Measurements from ENCODE around the gene BCL2L12. TPM values are rescaled to one million over a fixed set of nuclear protein-coding genes. Genes with fewer than 3 reads are reported as not detected.

Gene BCL2L12
- total RNA-seq, 1 experiment from 2014 or later: 93.9 TPM

- TF ChIP-seq FOSL1 (IDR thresholded peaks at IDR 0.05; ENCODE audit: low read depth): no peak
- TF ChIP-seq CBX3 (IDR thresholded peaks at IDR 0.05; ENCODE audit: low read depth): no peak
- TF ChIP-seq ZBTB33 (IDR thresholded peaks at IDR 0.05; ENCODE audit: extremely low read depth, insufficient replicate concordance, low read length): no peak
- TF ChIP-seq CEBPB (IDR thresholded peaks at IDR 0.05; ENCODE audit: low read depth): no peak
- TF ChIP-seq SIN3A (IDR thresholded peaks at IDR 0.05; ENCODE audit: low read depth): no peak
- no peak for TF ChIP-seq EZH2 (IDR thresholded peaks at IDR 0.05)
- no peak for TF ChIP-seq ZNF274 (IDR thresholded peaks at IDR 0.05; ENCODE audit: low read depth, low read length)
- TF ChIP-seq POLR2A (IDR thresholded peaks at IDR 0.05; ENCODE audit: borderline replicate concordance, extremely low read depth, insufficient read depth, insufficient read length): no peak
- no peak for TF ChIP-seq ZFX (IDR thresholded peaks at IDR 0.05)
These were observed 18.1 kb downstream of the BCL2L12 start (continued) for GRCh38 chr19:49683814-49684250.

- Histone ChIP-seq H3K9me3 (ENCODE audit: control insufficient read depth in 1 of 2, insufficient read depth in 1 of 2, low read depth in 1 of 2, low read length in 2 of 2) (no peaks in the 10 kb centered on the region), H3K79me2 (ENCODE audit: insufficient read depth, low read length) (peaks cover 64% of the 10 kb centered on the region), H3K36me3 (ENCODE audit: control insufficient read depth in 1 of 2, insufficient read depth in 2 of 2, low read length in 2 of 2) (peaks cover 43 to 61% of the 10 kb centered on the region in 2 experiments), H3K9ac (ENCODE audit: low read length) (no peak overlapping the region), H2AFZ (ENCODE audit: low read depth, low read length, poor library complexity, severe bottlenecking) (no peak overlapping the region), H4K20me1 (ENCODE audit: insufficient read depth) (peaks cover 33% of the 10 kb centered on the region; the same call in 1 of the 2 replicates), H3K27me3 (ENCODE audit: insufficient read depth, low read length) (no peaks in the 10 kb centered on the region), H3K9me2 (ENCODE audit: insufficient read depth) (no peaks in the 10 kb centered on the region), H3K4me3 (replicated peaks in 1 of 2; ENCODE audit: low read depth in 1 of 2, low read length in 2 of 2) (no peak overlapping the region), H3K4me1 (ENCODE audit: control insufficient read depth in 1 of 2, insufficient read depth in 2 of 2, low read length in 2 of 2) (peaks cover 13 to 23% of the 10 kb centered on the region in 2 experiments), H3K4me2 (ENCODE audit: low read length) (no peak overlapping the region), H3K27ac (ENCODE audit: low read depth, low read length) (no peak overlapping the region)
- intact Hi-C loops (cut with micrococcal nuclease): no loop called here
- TF ChIP-seq REST (IDR thresholded peaks at IDR 0.05; ENCODE audit: low read depth) (no peak), CTCF (IDR thresholded peaks at IDR 0.05 in 2 of 3, conservative IDR thresholded peaks at IDR 0.05 in 1 of 3; ENCODE audit: borderline replicate concordance in 1 of 3, insufficient read depth in 1 of 3, low read depth in 2 of 3, low read length in 2 of 3) (peak; percentile 4 to 61 (median 44); a peak in 4 of 6 replicates)
- ChIA-PET RAD21 (ENCODE audit: low non-redundant PET in 1 of 2, low total read pairs in 2 of 2, uncharacterized antibody in 2 of 2, unreplicated experiment in 2 of 2) (no interaction called here), POLR2A (no interaction called here), CTCF (no interaction called here)
- ATAC-seq (peak; percentile 48), DNase-seq (ENCODE audit: low read depth, low spot score) (no peak)
- no TSS peak for BruUV-seq (replicated peaks)
These were observed 18.7 kb downstream of the BCL2L12 start for GRCh38 chr19:49684251-49684982.
